GM23338 (cell line): ENCODE data around the gene PPP2R1B. TPM values are rescaled to one million over a fixed set of nuclear protein-coding genes. Genes with fewer than 3 reads are reported as not detected.

ENCODE experiments used
- ATAC-seq: fragments of 200-7000 bp; cut with Tn5 transposase; 3 replicates; pipeline ENCODE4 v1.9.1; 2020
- DNase-seq: peaks from one replicate; pipeline ENCODE4 v3.0.0-alpha.2; 2015; ENCODE audit warnings: low spot score
- H2AFZ ChIP-seq: fragments of 200-600 bp; sonication (generic); 2 replicates; pipeline ENCODE4 v1.8.0; 2016; ENCODE audit warnings: antibody characterized with exemption, mild to moderate bottlenecking, moderate library complexity
- H3F3A ChIP-seq: fragments of 200-600 bp; sonication (generic); replicated peaks from 2 replicates; pipeline ENCODE4 v1.8.0; 2017; ENCODE audit warnings: antibody characterized with exemption, mixed run types, low read depth
- H3K27ac ChIP-seq: fragments of 200-600 bp; sonication (generic); 2 replicates; pipeline ENCODE4 v1.6.1; 2016; ENCODE audit warnings: low read depth
- H3K27me3 ChIP-seq: fragments of 200-600 bp; sonication (generic); 2 replicates; pipeline ENCODE4 v1.8.0; 2016; ENCODE audit warnings: mild to moderate bottlenecking, mixed run types, moderate library complexity; ENCODE audit not compliant: insufficient read depth
- H3K36me3 ChIP-seq: fragments of 200-600 bp; sonication (generic); 2 replicates; pipeline ENCODE4 v1.8.0; 2016; ENCODE audit warnings: mild to moderate bottlenecking; ENCODE audit not compliant: insufficient read depth
- H3K4me1 ChIP-seq: fragments of 200-600 bp; sonication (generic); 2 replicates; pipeline ENCODE4 v1.8.0; 2016; ENCODE audit warnings: mild to moderate bottlenecking, moderate library complexity; ENCODE audit not compliant: insufficient read depth
- H3K4me2 ChIP-seq: fragments of 200-600 bp; sonication (generic); 2 replicates; pipeline ENCODE4 v1.7.1; 2017; ENCODE audit warnings: mixed run types
- H3K4me3 ChIP-seq: fragments of 200-600 bp; sonication (generic); 2 replicates; pipeline ENCODE4 v1.6.1; 2016; ENCODE audit warnings: mixed run types
- H3K79me2 ChIP-seq: fragments of 200-600 bp; sonication (generic); replicated peaks from 2 replicates; pipeline ENCODE4 v1.8.0; 2017; ENCODE audit warnings: mild to moderate bottlenecking; ENCODE audit not compliant: insufficient read depth
- H3K9me2 ChIP-seq: fragments of 200-600 bp; sonication (generic); 2 replicates; pipeline ENCODE4 v1.8.0; 2017; ENCODE audit not compliant: insufficient read depth
- H4K20me1 ChIP-seq: fragments of 200-600 bp; sonication (generic); replicated peaks from 2 replicates; pipeline ENCODE4 v1.8.0; 2017; ENCODE audit warnings: mild to moderate bottlenecking; ENCODE audit not compliant: insufficient read depth
- H3K27ac Mint-ChIP-seq: 2 replicates; pipeline ENCODE4 v1.8.0; 2020; ENCODE audit warnings: inconsistent platforms, mild to moderate bottlenecking, moderate library complexity, mixed read lengths
- H3K27me3 Mint-ChIP-seq: 3 replicates; pipeline ENCODE4 v1.8.0; 2022; ENCODE audit warnings: low read depth, mild to moderate bottlenecking, moderate library complexity, mixed read lengths, inconsistent platforms; ENCODE audit not compliant: insufficient read depth, poor library complexity
- H3K36me3 Mint-ChIP-seq: 3 replicates; pipeline ENCODE4 v1.8.0; 2021; ENCODE audit warnings: low read depth, mild to moderate bottlenecking, inconsistent platforms, moderate library complexity, mixed read lengths
- H3K4me1 Mint-ChIP-seq: 3 replicates; pipeline ENCODE4 v1.8.0; 2020; ENCODE audit warnings: mild to moderate bottlenecking, inconsistent platforms, mixed read lengths
- H3K4me3 Mint-ChIP-seq: 3 replicates; pipeline ENCODE4 v1.8.0; 2021; ENCODE audit warnings: moderate library complexity, mild to moderate bottlenecking, inconsistent platforms, mixed read lengths
- H3K9me3 Mint-ChIP-seq: 3 replicates; pipeline ENCODE4 v1.8.0; 2020; ENCODE audit warnings: moderate library complexity, mild to moderate bottlenecking, inconsistent platforms, mixed read lengths
- CTCF ChIP-seq, 2 experiments: fragments of 200-600 bp in 1 of 2; sonication (generic) in 1 of 2; conservative IDR thresholded peaks; 2 replicates each; pipeline versions ENCODE4 v1.5.1 to v1.6.1; 2016 to 2017; ENCODE audit warnings: antibody characterized with exemption in 2 of 2, low read depth in 2 of 2, mild to moderate bottlenecking in 2 of 2, moderate library complexity in 1 of 2
- ETS1 ChIP-seq: IDR thresholded peaks from 2 replicates; pipeline ENCODE4 v1.6.1; 2016; ENCODE audit warnings: antibody characterized with exemption
- EZH2 ChIP-seq: fragments of 200-600 bp; sonication (generic); IDR thresholded peaks from one replicate; pipeline ENCODE4 v1.8.0; 2017; ENCODE audit warnings: antibody characterized with exemption, mild to moderate bottlenecking, low read depth; ENCODE audit not compliant: unreplicated experiment
- JUNB ChIP-seq: IDR thresholded peaks from one replicate; pipeline ENCODE4 v1.6.1; 2016; ENCODE audit warnings: antibody characterized with exemption; ENCODE audit not compliant: unreplicated experiment
- NANOG ChIP-seq: IDR thresholded peaks from 2 replicates; pipeline ENCODE4 v1.6.1; 2016; ENCODE audit warnings: antibody characterized with exemption, borderline replicate concordance
- POLR2AphosphoS5 ChIP-seq: IDR thresholded peaks from 2 replicates; pipeline ENCODE4 v1.6.1; 2016; ENCODE audit warnings: antibody characterized with exemption, low read depth
- REST ChIP-seq: IDR thresholded peaks from one replicate; pipeline ENCODE4 v1.6.1; 2018; ENCODE audit warnings: antibody characterized with exemption; ENCODE audit not compliant: unreplicated experiment
- STAT1 ChIP-seq: IDR thresholded peaks from one replicate; pipeline ENCODE4 v1.6.1; 2016; ENCODE audit warnings: antibody characterized with exemption; ENCODE audit not compliant: unreplicated experiment
- ZNF114 ChIP-seq: fragments of 250-450 bp; sonication (Bioruptor Pico); IDR thresholded peaks from 2 replicates; pipeline ENCODE4 v1.5.0; 2020; ENCODE audit warnings: mild to moderate bottlenecking, moderate library complexity
- ZNF331 ChIP-seq: fragments of 250-450 bp; sonication (Bioruptor Pico); IDR thresholded peaks from 2 replicates; pipeline ENCODE4 v1.5.0; 2020; ENCODE audit warnings: low read depth, mild to moderate bottlenecking, moderate library complexity
- polyA plus RNA-seq: library from polyadenylated mRNA; unstranded; fragments of >200 nt; fragmentation: Nextera tagmentation; extraction: Ambion mirVana; gene quantifications from 2 replicates; pipeline ENCODE4 v1.2.1, GENCODE V29; 2016
- total RNA-seq: library from RNA; depleted of rRNA; stranded (reverse); fragments of >200 nt; shearing (Covaris generic); gene quantifications from 2 replicates; pipeline ENCODE4 v1.2.3, GENCODE V29; 2014

Gene PPP2R1B
- total and polyA plus RNA-seq, 2 experiments from 2014 or later = 18.5 to 82.0 TPM

GRCh38 chr11:111759778-111760407, 6.3 kb downstream of the PPP2R1B start:
- Mint-ChIP-seq H3K27me3 (no peaks in the 10 kb centered on the region), H3K4me3 (no peak overlapping the region), H3K4me1 (peaks cover 17% of the 10 kb centered on the region), H3K9me3 (no peaks in the 10 kb centered on the region), H3K27ac (no peak overlapping the region), H3K36me3 (peaks cover 89% of the 10 kb centered on the region)
- no peak for ATAC-seq
- H3K27me3 ChIP-seq = no peaks in the 10 kb centered on the region
- peaks cover 31% of the 10 kb centered on the region for H3K79me2 ChIP-seq
- peaks cover 27% of the 10 kb centered on the region for H4K20me1 ChIP-seq
- no peaks in the 10 kb centered on the region for H3K9me2 ChIP-seq
- no peak overlapping the region for H2AFZ ChIP-seq
- H3K4me1 ChIP-seq = peaks cover 15% of the 10 kb centered on the region
- peaks cover 74% of the 10 kb centered on the region for H3K36me3 ChIP-seq
- H3F3A ChIP-seq = no peaks in the 10 kb centered on the region
- TF ChIP-seq ZNF331 (CRISPR knock-in tag) (no peak), EZH2 (no peak)
- no peak for DNase-seq
- H3K27ac ChIP-seq = no peak overlapping the region
- H3K4me2 ChIP-seq = no peak overlapping the region
- H3K4me3 ChIP-seq = no peak overlapping the region

GRCh38 chr11:111759376-111759775, 6.8 kb downstream of the PPP2R1B start:
- H3K27ac ChIP-seq = no peak overlapping the region
- Mint-ChIP-seq H3K9me3 (no peaks in the 10 kb centered on the region), H3K36me3 (peaks cover 89% of the 10 kb centered on the region), H3K4me1 (peaks cover 13% of the 10 kb centered on the region), H3K27ac (no peak overlapping the region), H3K27me3 (no peaks in the 10 kb centered on the region), H3K4me3 (no peak overlapping the region)
- no peaks in the 10 kb centered on the region for H3F3A ChIP-seq
- H3K9me2 ChIP-seq = no peaks in the 10 kb centered on the region
- H3K27me3 ChIP-seq = no peaks in the 10 kb centered on the region
- H4K20me1 ChIP-seq = peaks cover 22% of the 10 kb centered on the region
- H3K4me1 ChIP-seq = peaks cover 10% of the 10 kb centered on the region; the same call in 1 of the 2 replicates
- H3K79me2 ChIP-seq = peaks cover 26% of the 10 kb centered on the region
- H2AFZ ChIP-seq = no peak overlapping the region
- no peak overlapping the region for H3K4me2 ChIP-seq
- DNase-seq = no peak
- H3K36me3 ChIP-seq = peaks cover 76% of the 10 kb centered on the region
- no peak for ATAC-seq
- no peak overlapping the region for H3K4me3 ChIP-seq
- no peak for TF ChIP-seq ZNF331 (CRISPR knock-in tag)
- no peak for TF ChIP-seq STAT1
- no peak for TF ChIP-seq JUNB
- no peak for TF ChIP-seq POLR2AphosphoS5
- TF ChIP-seq ETS1 = no peak
- TF ChIP-seq NANOG = no peak
- no peak for TF ChIP-seq ZNF114 (CRISPR knock-in tag)
- no peak for TF ChIP-seq REST
- no peak for TF ChIP-seq CTCF (conservative IDR thresholded peaks at IDR 0.05; ENCODE audit: low read depth in 2 of 2)
